ACHN (cell line): Measurements from ENCODE around the gene CD82.
"Not testable (repeated sequence)": the region's sequence is repeated elsewhere in the genome, so short reads cannot be mapped to it uniquely, and the experiment has no call there.

Source experiments
- DNase-seq: peaks from one replicate; pipeline ENCODE4 v3.0.0-alpha.2; 2015
- in situ Hi-C: cut with HindIII; loops from 2 replicates; pipeline ENCODE4 v1.10.0; 2017; ENCODE audit warnings: low sequenced_read_pairs, low pct_ligation_motif_present, low pct_unique_long_range_greater_than_20kb

The CD82 gene

GRCh38 chr11:44531636-44532035 is 33.8 kb upstream of the CD82 start:
- in situ Hi-C loops = no loop called here
- no peak for DNase-seq

GRCh38 chr11:44532809-44533208 is 32.7 kb upstream of the CD82 start:
- in situ Hi-C loops = no loop called here
- DNase-seq = no peak

- no peak for DNase-seq
- in situ Hi-C loops = no loop called here
Observed at GRCh38 chr11:44533921-44534711, 31.3 kb upstream of the CD82 start.

GRCh38 chr11:44535191-44535980 is 30.1 kb upstream of the CD82 start:
- in situ Hi-C loops = no loop called here
- no peak for DNase-seq

GRCh38 chr11:44536788-44537516 is 28.5 kb upstream of the CD82 start:
- in situ Hi-C loops = no loop called here
- no peak for DNase-seq

GRCh38 chr11:44537679-44538078 is 27.8 kb upstream of the CD82 start:
- in situ Hi-C loops = no loop called here
- no peak for DNase-seq

GRCh38 chr11:44538375-44539054 is 26.9 kb upstream of the CD82 start:
- in situ Hi-C loops = no loop called here
- peak; percentile 56 for DNase-seq

GRCh38 chr11:44539971-44540370 is 25.5 kb upstream of the CD82 start:
- in situ Hi-C loops = no loop called here
- no peak for DNase-seq

GRCh38 chr11:44540667-44541066 is 24.8 kb upstream of the CD82 start:
- in situ Hi-C loops = no loop called here
- no peak for DNase-seq

GRCh38 chr11:44542372-44542771 is 23.1 kb upstream of the CD82 start:
- DNase-seq = no peak
- in situ Hi-C loops = no loop called here

- DNase-seq, in situ Hi-C loops: not testable (repeated sequence)
Observed at GRCh38 chr11:44546984-44547383, 18.5 kb upstream of the CD82 start.

- DNase-seq, in situ Hi-C loops: not testable (repeated sequence)
Observed at GRCh38 chr11:44547534-44547933, 17.9 kb upstream of the CD82 start.

- in situ Hi-C loops = no loop called here
- DNase-seq = no peak
Observed at GRCh38 chr11:44548032-44548695, 17.3 kb upstream of the CD82 start.

- DNase-seq, in situ Hi-C loops: not testable (repeated sequence)
Observed at GRCh38 chr11:44548961-44549749, 16.3 kb upstream of the CD82 start.

- in situ Hi-C loops = no loop called here
- DNase-seq = no peak
Observed at GRCh38 chr11:44550123-44550522, 15.3 kb upstream of the CD82 start.

GRCh38 chr11:44551456-44552139 is 13.9 kb upstream of the CD82 start:
- in situ Hi-C loops = no loop called here
- no peak for DNase-seq
